ENCODE results near the gene MTHFD1L.
"Not testable (repeated sequence)": the region's sequence is repeated elsewhere in the genome, so short reads cannot be mapped to it uniquely, and the experiment has no call there.

The MTHFD1L gene

DNA sequence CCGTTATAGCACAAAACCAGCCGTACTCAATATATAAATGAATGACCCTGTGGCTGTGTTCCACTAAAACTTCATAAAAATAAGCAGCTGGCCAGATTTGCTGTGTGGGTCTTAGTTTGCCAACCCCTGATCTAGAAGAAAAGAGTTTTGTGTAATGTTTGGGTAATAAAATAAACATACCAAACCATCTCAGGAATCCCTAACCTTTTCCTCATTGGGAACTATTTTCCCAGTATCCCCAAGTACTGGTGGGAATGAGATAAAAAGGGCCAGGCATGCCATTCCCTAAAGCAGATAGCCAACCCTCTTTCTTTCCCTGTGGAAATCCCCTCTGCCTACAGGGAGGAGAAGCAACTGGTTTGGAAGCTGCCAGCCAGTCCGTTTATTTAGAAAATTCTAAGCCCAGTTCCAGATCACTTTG lies 205.1 kb downstream of the MTHFD1L start:
- no peak for DNase-seq

DNA sequence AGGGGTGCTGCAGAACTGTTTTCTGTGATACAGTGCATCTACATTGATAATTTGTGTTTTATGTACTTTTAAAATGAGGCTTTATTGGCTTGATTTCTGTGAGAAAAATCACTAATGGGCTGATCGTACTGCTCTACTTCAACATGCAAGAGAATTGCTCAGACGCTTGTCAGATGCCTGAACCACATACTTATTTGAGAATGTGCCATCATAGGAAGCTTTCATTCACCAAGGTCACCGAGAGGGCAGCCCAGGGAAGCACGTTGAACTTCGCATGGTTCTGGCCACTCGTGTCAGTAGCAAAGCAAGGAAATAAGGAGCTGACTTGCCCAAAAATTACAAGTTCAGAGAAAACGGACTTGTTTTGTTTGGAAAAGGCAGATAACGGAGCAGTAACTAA lies 205.8 kb downstream of the MTHFD1L start:
- no peak for DNase-seq

DNA sequence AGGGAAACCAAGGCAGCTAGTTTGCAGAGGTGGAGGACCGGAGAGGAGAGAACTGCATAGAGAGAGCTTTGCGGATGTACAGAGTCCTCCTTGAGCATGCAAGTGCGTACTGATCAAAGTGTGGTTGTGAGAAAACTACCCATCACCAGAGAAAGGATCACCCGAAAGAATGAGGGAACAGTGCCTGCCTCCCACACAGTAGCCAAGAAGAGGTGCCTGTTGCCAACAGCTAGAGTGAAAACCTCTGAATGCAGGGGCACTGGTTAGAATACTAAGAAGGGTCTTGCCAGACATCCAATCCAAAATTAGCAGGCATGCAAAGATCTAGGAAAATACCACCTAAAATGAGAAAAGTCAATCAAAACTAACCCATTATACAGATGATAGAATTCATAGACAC lies 207.6 kb downstream of the MTHFD1L start:
- DNase-seq = no peak

DNA sequence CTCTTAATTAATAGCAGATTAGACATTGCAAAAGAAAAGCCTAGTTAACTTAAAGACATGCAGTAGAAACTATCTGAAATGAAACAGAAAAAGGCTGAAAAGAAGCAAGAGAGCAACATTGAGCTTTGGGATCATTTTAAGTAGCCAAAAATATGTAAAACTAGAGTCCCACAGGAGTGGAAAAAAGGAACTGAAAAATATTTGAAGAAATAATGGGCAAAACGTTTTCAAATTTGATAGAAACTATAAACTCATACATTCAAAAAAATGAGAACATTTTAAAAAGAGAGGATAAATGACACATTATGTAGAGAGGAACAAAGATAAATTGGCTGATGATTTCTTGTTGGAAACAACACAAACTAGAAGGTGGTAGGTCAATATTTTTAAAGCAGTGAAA lies 208.2 kb downstream of the MTHFD1L start:
- DNase-seq = no peak

DNA sequence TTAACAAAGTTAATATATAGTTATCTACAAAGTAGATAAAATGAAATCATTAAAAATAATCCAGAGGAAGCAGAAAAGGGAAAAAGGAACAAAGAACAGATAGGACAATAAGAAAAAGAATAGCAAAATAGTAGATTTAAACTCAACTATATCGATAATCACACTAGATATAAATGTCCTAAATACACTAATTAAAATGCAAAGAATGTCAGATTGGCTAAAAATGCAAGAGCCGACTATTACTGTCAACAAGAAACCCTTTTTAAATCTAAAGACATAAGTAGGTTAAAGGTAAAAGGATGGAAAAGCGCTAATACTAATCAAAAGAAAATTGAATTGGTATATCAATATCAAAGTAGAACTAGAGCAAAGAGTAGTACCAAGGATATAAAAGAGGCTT lies 209.5 kb downstream of the MTHFD1L start:
- no peak for DNase-seq

DNA sequence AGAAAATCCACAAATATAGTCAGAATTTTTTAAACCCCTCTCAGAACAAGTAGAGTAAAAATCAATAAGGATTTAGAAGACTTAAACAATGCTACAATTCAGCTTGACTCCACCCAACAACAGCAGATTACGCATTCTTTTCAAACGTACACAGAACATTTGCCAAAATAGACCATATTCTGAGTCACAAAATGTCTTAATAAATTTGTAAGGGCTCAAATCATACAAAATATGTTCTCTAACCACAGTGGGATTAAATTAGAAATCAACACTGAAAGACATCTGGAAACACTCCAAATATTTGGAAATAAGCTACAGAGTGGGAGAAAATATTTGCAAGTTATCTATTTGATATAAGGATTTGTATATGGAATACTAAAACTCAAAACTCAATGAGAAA lies 210.0 kb downstream of the MTHFD1L start:
- no peak for DNase-seq

DNA sequence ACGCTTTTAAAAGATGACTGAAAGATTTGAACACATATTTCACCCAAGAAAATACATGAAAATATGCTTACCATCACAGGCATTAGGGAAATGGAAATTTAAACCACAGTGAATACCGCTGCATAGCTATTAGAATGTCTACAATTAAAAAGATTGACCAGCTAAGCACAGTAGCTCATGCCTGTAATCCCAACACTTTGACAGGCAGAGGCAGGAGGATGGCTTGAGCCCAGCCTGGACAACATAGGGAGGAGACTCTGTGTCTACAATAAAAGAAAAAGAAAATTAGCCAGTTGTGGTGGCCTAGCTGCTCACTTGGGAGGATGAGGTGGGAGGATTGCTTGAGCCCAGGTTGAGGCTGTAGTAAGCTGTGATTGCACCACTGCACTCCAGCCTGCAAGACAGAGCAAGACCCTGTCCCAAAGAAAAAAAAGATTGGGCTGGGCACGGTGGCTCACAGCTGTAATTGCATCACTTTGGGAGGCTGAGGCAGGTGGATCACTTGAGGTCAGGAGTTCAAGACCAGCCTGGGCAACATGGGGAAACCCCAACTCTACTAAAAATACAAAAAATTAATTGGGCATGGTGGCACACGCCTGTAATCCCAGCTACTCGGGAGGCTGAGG lies 210.5 kb downstream of the MTHFD1L start:
- DNase-seq = no peak

DNA sequence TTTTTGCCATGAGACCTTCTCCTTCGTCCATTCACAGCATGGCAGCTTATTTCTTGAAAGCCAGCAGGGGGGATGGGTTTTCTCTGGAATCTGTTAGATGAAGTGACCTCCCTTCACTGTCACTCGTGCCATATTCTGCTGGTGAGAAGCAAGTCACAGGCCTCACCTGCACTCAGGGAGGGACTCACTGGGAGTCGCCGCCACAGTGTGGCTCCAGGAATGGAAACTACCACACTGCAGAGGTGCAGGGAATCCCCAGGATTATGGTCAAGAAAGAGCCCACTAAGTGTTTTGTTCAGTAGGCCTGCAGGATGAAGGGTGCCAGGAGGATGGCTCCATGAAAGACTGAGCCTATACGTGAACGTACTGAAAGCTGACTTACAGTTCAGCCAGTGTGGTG lies 213.2 kb downstream of the MTHFD1L start:
- no peak for DNase-seq

DNA sequence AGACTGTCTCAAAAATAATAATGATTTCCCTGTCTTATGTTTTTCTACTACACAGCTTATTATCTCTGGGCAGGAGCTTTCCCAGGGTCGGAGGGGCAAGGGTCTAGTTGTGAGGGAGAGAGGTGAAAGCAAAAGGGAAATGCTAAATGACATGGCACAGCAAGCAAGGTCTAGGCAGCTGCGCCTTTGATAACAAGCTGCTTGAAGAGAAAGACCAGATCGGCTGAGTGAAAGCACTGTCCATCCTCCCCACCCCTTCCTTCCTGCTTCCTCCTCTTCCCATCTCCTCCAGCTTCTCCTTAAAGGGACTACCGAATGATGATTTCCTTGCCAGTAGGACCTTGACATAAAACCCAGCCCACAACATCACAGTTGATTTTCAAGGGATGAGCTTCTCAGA lies 216.2 kb downstream of the MTHFD1L start:
- no peak for DNase-seq

DNA sequence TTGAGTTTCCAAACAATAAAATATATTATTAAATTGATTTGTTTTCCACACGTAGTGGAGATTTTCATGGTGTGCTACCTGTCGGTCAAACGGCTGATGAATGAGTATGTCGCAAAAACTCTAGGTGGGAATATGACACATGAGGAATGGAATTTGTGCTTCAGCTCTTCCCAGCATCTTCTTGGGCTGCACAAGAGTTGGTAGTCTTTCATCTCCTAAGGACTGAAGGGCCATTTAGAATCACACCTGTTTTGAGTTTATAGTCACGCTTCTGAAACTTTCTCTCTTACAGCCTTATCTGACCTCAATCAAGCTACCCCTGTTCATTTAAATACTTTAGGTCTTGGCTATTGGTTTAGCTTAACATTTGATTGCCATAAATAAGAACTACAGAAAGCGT lies 216.6 kb downstream of the MTHFD1L start:
- DNase-seq = no peak

DNA sequence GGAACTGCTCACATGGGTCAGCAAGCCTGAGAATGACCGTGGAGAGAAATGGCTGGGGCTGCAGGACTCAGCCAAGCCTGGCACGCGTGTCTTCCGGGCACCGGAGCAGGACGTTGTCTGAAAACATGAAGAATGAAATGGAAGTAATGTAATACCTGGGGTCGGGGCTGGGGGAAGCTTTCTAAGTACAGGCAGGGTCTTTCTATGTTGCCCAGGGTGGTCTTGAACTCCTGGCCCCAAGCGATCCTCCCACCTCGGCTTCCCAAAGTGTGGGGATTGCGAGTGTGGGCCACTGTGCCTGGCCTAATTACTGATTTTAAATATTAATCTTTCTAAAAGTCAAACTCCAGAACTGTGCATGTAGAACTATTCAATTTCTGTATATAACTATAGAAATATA lies 218.8 kb downstream of the MTHFD1L start:
- no peak for DNase-seq

DNA sequence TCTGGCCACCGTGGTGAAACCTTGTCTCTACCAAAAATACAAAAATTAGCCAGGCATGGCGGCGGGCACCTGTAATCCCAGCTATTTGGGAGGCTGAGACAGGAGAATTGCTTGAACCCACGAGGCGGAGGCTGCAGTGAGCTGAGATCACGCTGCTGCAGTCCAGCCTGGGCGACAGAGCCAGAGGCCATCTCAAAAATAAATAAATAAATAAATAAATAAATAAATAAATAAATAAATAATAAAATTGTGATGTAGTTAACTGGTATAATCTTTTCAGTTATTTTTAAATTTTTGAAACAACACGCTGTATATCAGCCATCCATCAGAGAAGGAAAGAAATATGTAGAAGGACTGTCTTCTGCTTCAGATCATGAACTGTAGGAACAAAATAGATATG lies 221.6 kb downstream of the MTHFD1L start:
- not testable (repeated sequence) for DNase-seq

DNA sequence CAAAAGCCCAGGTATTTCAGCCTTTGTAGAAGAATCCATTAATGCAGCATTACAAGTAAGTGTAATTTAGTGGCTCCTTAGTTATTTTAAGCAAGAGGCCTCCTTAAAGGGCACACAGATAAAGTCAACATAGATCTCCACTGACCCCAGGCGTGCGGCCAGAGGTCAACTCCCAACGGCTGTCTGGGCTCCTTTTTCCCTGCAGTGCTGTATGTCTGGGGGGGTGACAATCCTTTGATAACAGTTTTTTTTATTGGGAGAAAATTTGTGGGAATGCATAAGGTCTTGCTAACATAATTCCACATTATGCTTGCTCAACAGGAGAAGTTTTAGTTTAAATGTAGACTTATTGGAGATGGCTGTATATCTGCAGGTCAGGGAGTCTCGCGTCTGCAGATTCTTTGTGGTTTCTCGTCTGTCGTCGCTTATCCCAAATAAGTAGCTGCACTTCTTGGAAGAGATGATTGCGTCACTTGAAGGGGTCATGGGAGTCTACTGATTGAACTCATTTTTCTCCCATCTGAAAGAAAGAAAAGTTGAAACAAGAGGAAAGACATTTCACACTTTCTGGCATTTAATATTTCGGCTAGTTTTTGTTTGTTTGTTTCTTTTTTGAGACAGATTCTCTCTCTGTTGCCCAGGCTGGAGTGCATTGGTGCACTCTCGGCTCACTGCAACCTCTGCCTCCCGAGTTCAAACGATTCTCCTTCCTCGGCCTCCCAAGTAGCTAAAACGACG lies 222.5 kb downstream of the MTHFD1L start:
- DNase-seq = no peak

DNA sequence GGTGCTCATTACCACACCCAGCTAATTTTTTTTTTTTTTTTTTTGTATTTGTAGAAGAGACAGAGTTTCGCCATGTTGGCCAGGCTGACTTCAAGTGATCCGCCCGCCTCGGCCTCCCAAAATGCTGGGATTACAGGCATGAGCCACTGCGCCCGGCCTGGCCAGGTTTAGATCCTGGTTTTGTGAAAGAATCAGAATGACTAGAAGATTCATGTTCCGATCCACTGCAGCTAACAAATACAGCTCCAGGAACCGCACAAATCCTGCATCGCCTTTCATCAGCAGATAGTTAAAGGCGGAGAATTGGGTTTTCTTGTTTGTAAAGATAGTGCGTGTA lies 223.1 kb downstream of the MTHFD1L start:
- DNase-seq = no peak

DNA sequence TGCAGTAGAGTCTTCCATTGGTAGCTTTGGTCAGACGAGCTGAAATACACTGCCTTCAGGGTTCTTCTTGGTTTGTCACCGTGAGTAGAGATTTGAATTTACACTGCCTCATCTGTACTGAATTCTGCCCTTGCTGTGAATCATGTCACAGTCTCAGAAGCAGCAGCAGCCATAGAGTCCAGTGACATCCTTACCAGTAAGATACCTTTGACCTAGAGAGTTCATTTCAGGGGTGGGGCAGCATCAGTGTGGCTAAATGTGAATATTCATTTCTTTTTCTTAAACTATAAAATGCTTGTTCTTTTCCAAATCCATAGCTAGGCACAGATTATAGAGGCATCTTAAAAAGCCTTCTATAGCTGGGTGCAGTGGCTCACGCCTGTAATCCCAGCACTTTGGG lies 223.5 kb downstream of the MTHFD1L start:
- no peak for DNase-seq

DNA sequence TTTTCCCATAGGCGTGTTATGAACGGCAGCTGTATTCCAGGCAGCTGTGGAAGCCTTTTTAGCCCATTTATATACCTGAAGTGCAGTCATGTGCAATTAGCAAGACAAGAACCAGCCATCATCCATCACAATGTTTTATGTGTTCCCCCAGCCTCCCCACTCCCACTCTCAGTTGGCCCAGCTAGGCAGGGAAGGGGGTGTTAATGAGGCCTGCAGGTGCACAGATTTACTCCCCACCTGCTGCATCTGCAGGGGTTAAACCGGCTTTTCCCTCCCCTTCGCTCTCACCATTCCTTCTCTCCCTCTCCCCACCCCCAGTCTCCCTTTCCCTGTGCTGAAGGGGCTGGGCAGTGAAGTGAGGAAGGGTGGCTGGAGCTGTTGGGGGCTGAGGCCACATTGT lies 224.5 kb downstream of the MTHFD1L start:
- DNase-seq = no peak

DNA sequence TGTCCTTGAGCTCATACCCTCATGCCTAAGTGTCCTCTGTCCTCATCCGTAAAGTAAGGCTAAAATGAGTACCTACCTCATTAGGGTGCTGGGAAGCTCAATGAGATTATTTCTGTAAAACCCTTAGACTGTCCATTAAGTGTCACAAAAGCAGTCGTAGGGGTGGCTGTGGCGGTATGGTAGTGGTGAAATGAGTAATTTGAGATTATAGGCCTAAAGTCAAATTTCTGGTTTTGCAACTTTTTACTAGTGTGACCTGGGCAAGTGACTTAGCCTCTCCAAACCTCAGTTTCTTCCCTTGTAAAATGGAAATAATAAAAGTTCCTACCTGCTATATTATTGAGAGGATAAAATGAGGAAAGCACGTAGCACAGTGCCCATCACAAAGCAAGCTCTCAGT lies 226.1 kb downstream of the MTHFD1L start:
- peak; percentile 13 for DNase-seq

DNA sequence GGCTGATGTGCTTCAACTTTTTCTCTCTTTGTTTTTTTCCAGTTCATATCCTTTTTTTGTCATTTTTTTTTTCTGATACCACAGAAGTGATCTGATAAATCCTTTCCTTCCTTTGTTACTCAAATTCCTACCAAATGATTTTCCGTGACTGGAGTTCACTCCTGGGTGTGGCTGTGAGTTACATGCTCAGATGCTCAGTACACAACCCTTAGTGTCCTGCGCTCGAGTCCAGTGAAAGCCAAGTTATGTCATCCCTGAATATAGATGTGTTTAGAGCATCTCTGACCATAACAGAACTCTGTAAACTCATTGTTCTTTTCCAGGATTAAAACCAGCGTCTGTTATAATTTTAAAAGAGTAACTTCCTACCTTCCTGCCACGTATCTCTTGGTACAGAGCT lies 227.1 kb downstream of the MTHFD1L start:
- DNase-seq = no peak

DNA sequence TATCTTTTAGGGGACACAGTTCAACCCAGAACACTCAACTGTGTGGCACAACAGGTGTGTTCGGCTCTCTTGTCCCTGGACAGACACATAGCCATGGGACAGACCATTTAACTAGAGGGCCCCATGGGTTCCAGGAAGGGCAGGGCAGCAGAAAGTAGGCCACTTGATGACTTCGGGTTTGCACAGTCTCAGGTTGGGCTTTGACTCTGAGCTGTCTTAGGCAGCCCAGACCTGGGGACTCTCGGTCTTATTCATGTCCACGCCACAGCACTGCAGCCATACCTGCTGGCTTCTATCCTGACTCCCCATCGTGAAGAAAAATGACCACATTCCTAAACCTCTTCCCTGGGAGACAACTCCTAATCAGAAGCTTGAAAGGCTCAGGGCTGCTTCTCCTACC lies 228.2 kb downstream of the MTHFD1L start:
- DNase-seq = no peak

DNA sequence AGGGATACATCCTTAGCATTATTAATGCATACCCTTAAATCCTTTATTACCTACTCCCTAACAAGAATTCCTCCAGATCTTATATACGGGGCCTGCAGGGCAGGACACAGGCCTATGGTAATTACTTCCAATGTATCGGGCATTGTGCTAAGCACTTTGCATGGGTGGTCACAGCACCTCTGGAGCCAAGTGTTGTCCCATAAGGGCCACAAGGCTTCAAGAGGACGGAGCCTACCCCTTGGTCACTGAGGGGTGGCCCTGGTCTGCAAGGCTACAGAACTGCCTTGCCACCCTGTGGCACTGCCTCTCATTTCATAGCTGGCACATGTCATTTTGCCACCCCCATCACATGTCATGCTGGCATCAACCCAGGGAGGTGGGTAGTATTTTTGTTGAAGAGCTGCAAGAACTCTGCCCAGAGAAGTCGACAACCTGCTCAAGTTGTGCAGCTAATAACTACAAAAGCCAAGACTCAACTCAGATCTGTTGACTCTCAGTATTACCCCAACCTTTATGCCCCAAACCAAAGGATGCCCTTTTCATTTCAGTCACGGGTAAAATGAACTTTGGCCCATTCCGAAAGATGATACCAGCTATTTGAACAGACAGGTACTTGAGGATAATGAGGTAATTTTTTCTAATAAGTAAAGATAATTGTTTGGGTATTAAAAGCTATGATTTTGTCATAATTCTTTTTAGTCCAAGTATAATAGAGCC lies 230.2 kb downstream of the MTHFD1L start:
- DNase-seq = peak; percentile 13

DNA sequence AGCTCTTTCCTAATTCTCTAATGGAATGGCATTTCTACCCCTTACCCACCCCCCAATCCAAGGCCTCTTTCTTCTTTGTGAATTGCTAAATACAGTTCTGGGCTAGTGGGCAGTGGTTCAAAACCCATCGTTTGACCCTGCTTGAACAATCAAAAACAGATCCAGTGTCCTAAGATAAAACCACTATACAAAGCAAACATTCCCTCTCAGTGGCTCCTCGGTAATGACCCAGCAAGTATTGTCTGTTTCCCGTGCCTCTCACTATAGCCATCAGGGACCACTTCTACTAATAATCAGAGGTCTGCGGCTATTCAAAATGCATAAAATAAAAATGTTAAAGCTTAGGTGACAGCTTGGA lies 230.7 kb downstream of the MTHFD1L start:
- no peak for DNase-seq

DNA sequence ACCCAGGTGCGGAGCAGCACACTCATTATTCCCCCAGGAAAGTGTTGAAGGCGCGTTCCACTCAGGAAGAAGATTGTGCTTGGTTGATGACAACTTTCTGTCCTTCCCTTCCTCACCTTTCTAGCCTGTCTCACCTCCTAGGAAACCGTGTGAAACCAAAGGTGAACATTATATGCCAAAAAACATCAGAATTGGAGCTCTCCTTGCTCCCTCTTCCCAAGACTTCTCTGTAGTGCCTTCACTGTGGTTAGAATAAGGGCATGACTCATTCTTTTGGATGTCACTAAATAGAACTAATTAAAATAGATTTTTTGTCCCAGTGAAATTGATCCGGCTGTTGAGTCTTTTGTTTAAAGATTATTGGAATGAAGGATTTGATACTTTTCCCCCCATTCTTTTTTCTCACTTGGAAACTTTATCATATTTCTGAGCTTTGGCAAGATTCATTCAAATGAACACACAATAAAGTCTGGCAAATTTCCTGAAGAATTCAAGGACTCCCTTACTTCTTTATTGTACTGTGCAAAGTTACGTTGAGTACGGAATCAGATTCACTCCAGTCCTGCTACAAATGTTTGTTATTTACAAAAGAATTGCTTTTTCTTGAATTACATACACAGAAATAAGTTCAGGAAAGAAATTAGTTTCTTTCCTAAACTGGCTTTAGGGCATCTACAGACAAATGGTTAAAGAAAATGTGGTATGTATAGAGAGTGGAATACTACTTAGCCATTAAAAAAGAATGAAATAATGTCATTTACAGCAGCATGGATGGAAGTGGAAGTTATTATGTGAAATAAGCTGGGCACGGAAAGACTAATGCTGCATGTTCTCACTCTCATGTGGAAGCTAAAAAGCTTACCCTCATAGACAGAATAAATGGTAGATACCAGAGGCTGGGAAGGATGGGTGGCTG lies 231.4 kb downstream of the MTHFD1L start:
- DNase-seq = no peak

DNA sequence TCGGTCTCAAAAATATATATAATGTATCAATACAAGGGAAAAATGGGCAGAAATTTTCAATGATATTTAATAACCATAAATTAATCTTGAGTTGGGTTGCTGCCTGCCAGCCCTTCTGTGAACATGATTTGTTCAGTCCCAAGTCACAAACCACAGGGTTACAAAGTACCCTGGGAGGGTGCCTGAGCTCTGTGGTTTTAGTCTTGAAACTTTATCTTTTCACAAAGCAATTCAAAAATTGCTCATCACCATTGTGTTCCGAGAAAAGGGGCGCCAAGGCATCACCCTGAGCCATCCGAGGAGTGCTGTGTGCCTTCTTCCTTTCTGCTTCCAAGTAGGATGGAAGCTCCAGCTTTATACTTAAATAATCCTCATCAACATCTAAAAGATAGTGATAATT lies 232.7 kb downstream of the MTHFD1L start:
- no peak for DNase-seq

DNA sequence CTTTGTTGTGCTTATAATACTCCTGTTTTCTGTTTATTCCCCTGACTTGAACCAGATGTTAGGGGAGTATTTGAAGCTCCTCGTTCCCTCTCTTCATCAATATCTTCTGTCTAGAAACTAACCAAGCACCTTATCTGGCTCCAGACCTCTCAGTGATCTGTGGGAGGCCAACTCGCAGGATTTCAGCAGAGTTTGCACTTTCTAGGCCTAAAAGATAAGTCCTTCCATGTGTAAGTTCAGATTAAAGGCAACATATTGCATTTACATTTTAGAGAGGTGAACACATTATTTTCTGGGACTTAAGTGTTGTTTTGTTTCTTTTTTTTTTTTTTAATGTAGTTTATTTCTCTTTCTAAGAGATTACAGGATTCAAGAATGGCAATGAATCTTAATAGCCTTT lies 234.8 kb downstream of the MTHFD1L start:
- no peak for DNase-seq

Data from DMS53 (cell line).